Uterus (tissue), 2 donors: Measurements from ENCODE around the gene SLC49A3.

ENCODE experiments used
- CTCF ChIP-seq, 4 experiments: fragments of 200-600 bp in 2 of 4; fragments of 450-650 bp in 2 of 4; sonication (generic) in 2 of 4; IDR thresholded peaks; one replicate each; pipeline ENCODE4 v1.5.1; 2016 to 2019; ENCODE audit warnings: antibody characterized with exemption in 4 of 4, mild to moderate bottlenecking in 2 of 4, moderate library complexity in 1 of 4
- POLR2A ChIP-seq, 2 donors: fragments of 450-650 bp; IDR thresholded peaks; one replicate each; pipeline ENCODE4 v1.6.1; 2016; ENCODE audit warnings: antibody characterized with exemption in 2 of 2, mild to moderate bottlenecking in 1 of 2, moderate library complexity in 1 of 2

DNA sequence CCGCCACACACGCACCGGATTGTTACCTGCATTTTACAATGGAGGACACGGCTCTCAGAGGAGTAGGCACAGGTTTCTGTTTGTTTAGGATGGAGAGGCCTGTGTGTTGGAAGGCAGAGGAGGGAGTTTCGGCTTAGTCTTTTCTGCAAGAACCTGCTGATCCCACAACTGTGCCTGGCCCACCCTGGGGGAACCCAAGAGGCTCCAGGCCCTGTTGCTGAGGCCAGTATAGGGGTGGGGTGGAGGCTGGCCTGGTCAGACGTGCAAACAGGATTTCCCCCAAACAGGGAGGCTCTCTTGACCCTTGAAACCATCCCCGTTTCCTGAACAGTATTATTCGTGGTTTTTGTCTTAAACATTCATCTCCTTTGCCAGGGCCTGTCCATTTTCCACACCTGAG lies 772 bp upstream of the SLC49A3 start:
- no peak for TF ChIP-seq CTCF (IDR thresholded peaks at IDR 0.05)
- TF ChIP-seq POLR2A (IDR thresholded peaks at IDR 0.05): no peak
